ENCODE data around the gene CDX2. TPM values are rescaled to one million over a fixed set of nuclear protein-coding genes. Genes with fewer than 3 reads are reported as not detected.
A peak's percentile ranks its signal among the peaks of the same experiment; 100 is the strongest.

The CDX2 gene
- total and polyA plus RNA-seq, 8 donors = 2.8 to 6.9 (median 4.8) TPM

DNA sequence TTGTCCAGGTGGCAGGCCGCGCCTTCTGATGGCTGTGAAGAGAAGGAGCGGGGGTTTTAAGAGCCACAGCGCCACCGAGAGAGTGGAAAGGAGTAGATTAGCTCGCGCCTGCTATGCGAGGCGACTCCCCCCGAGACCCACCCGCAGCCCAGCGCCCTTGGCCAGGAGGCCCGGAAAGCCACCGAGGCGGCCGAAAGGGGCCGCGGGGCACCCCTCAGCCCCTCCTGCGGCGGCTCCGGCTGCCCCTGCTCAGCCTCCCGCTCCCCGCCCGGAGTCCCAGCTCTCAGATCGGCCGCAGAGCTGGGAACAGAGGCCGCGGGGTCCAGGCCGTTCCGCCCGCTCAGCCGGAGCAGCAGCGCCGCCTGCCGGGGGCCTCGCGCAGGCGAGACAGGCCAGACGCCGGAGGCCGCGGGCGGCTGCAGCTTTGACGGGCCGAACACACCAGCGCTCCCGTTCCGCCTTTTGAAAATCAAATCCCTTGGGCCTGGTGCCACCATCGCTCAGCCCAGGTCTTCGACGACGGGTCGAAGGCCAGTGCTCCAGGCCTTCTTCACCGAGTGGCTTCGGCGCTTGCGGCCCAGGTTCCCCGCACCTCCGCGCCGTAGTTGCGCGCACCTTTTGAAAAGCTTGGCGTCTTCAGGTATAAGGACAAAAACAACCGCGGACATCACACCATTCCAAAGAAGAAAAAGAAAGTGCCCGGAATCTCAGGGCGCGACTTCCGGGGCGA lies 15.3 kb downstream of the CDX2 start:
- H3K4me1 ChIP-seq = peaks cover 12 to 22% (median 19%) of the 10 kb centered on the region in 3 donors
- TF ChIP-seq, protein P1, sequence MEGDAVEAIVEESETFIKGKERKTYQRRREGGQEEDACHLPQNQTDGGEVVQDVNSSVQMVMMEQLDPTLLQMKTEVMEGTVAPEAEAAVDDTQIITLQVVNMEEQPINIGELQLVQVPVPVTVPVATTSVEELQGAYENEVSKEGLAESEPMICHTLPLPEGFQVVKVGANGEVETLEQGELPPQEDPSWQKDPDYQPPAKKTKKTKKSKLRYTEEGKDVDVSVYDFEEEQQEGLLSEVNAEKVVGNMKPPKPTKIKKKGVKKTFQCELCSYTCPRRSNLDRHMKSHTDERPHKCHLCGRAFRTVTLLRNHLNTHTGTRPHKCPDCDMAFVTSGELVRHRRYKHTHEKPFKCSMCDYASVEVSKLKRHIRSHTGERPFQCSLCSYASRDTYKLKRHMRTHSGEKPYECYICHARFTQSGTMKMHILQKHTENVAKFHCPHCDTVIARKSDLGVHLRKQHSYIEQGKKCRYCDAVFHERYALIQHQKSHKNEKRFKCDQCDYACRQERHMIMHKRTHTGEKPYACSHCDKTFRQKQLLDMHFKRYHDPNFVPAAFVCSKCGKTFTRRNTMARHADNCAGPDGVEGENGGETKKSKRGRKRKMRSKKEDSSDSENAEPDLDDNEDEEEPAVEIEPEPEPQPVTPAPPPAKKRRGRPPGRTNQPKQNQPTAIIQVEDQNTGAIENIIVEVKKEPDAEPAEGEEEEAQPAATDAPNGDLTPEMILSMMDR (IDR thresholded peaks at IDR 0.05) = peak; percentile 89 to 96 (median 92)
- FAIRE-seq = no peak
- WGBS, 2 donors = 6 to 7% methylated on average over 49 to 71 of the region's 71 CpGs
- H3K4me3 ChIP-seq = peak overlapping the region; percentile 35 to 62 (median 49)
- peak; percentile 81 to 98 (median 92) for DNase-seq
- intact Hi-C loops (cut with DNase I) = loop anchor here in 1 of 3 donors (10.0 kb wide), 1 partner anchor 119 kb away; no protein-coding TSS in a partner anchor
- no peaks in the 10 kb centered on the region for H3K36me3 ChIP-seq
- H3K9me3 ChIP-seq = no peaks in the 10 kb centered on the region
- H3K27ac ChIP-seq = peak overlapping the region; percentile 94 to 100 (median 98)
- no peaks in the 10 kb centered on the region for H3K27me3 ChIP-seq
- ATAC-seq = peak; percentile 85 to 95 (median 90)

DNA sequence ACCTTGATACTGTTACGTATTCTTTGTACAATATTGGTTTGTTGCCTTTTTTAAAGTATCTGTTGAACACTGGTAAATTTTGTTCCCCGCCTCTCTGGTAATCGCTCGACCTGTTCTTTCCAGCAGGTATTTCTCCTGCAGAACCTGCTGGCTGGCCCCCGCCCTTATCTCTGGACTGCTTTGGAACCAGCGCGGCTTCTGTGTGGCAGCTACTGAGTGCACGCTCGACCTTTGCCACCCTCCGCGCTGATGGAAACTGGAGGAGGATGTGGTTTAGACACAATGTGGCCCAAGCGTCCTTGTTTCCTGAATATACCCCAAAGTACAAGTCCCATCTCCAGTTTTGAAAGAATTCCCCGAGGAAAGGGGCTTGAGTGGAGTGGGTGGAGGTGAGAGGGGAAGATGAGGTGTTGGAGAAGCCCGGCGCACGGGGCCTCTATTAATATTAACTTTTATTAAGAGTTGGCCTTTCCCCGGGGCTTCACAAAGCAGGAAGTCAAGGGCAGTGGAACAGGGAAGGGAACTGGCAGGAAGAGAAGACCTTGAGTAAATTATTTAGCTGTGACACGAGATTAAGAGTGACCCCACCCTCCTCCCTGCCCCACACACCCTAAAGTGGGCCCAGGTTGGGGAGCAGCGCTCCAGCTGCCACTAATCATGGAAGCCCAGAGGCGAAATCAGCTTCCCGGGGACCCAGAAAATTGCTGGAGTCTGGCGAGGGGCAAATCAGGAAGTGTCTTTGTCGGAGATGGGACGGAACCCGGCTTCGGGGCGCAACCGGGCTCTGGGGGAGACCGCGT lies 16.0 kb downstream of the CDX2 start:
- intact Hi-C loops (cut with DNase I) = loop anchor here in 1 of 3 donors (10.0 kb wide), 1 partner anchor 118 kb away; no protein-coding TSS in a partner anchor
- Histone ChIP-seq H3K36me3 (no peaks in the 10 kb centered on the region), H3K4me3 (peak overlapping the region; percentile 35 to 62 (median 49)), H3K27me3 (no peaks in the 10 kb centered on the region), H3K4me1 (peaks cover 12 to 17% (median 16%) of the 10 kb centered on the region in 3 donors), H3K9me3 (no peaks in the 10 kb centered on the region), H3K27ac (peak overlapping the region; percentile 94 to 100 (median 98))
- TF ChIP-seq, protein P1 (IDR thresholded peaks at IDR 0.05) = no peak
- DNase-seq = peak; percentile 73 to 86 (median 78)
- FAIRE-seq = no peak
- 3% methylated on average over 30 of the region's 30 CpGs for WGBS, 2 donors
- peak; percentile 67 to 79 (median 76) for ATAC-seq

DNA sequence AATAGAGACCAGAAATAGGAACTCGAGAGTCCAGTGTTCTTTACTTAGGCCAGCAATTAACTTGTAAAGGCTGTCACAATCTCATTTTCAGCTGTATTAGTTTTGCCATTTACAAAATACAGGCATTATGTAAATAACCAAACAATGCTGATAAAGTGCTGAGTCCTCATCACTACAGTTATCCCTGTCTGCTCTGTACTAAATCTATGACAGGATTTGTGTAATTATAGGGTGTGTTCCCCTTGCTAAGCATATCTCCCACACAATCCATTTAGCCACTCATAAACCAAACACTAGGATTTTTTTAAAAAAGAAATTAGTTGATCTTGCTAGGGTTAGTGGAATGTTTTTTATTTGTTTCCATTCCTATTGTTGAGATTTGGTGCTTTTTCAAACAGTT lies 26.1 kb downstream of the CDX2 start:
- no peaks in the 10 kb centered on the region for H3K4me1 ChIP-seq
- ATAC-seq (peak in 1 of 4 donors; percentile 38), DNase-seq (no peak), FAIRE-seq (no peak)
- H3K27ac ChIP-seq = no peak overlapping the region
- intact Hi-C loops (cut with DNase I) = loop anchor here in 1 of 3 donors (10.0 kb wide), 1 partner anchor 78 kb away; no protein-coding TSS in a partner anchor
- no peaks in the 10 kb centered on the region for H3K36me3 ChIP-seq
- 75 to 86% methylated on average over 1 of the region's 1 CpG for WGBS, 2 donors
- H3K27me3 ChIP-seq = no peaks in the 10 kb centered on the region
- no peak overlapping the region for H3K4me3 ChIP-seq
- TF ChIP-seq, protein P1 (IDR thresholded peaks at IDR 0.05) = no peak
- no peaks in the 10 kb centered on the region for H3K9me3 ChIP-seq

DNA sequence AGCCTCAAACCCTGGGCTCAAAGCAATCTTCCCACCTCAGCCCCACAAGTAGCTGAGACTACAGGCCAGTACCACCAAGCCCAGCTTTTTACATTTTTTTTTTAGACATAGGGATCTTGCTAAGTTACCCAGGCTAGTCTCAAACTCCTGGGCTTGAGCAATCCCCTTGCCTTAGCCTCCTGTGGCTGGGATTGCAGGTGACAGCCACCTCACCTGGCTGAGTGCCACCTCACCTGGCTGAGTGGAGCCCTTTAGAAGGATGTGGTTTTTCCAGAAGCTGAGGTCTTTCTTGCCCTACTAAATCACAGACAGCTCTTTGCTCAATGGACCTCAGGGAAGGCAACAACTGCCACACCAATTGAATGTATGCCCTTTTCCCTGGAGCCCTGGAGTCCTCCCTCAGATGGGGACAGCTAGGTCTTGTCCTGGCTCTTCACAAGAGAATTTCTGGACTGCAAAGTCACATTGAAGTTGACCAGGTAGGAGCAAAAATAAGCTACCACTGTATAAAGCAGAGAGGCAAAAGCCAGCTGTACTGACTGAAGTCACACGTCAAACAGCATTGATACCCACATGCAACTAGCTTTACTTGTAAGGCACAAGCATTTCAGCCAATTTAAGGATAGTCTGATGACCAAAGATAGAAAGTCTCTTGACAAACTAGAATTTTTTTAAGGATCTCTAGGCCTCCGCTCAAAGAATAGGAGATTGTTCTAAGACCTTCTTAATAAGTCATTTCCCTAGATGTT lies 35.4 kb downstream of the CDX2 start:
- Histone ChIP-seq H3K4me1 (no peaks in the 10 kb centered on the region), H3K27me3 (no peaks in the 10 kb centered on the region), H3K4me3 (no peak overlapping the region), H3K9me3 (no peaks in the 10 kb centered on the region), H3K36me3 (no peaks in the 10 kb centered on the region), H3K27ac (peak overlapping the region in 1 of 4 donors; percentile 36)
- intact Hi-C loops (cut with DNase I) = no loop called here
- DNase-seq (peak in 5 of 6 donors; percentile 18 to 70 (median 61)), FAIRE-seq (no peak), ATAC-seq (peak; percentile 37 to 79 (median 59))
- TF ChIP-seq, protein P1 (IDR thresholded peaks at IDR 0.05) = no peak
- WGBS, 2 donors = 80 to 90% methylated on average over 2 of the region's 2 CpGs

All from pancreas (tissue), 10 donors.